Measurements from ENCODE around the gene GRM7.

The GRM7 gene

GRCh38 chr3:7489417-7489816 lies 628.5 kb downstream of the GRM7 start:
- no peak for DNase-seq (ENCODE audit: low spot score)

GRCh38 chr3:7498715-7499114 lies 637.8 kb downstream of the GRM7 start:
- no peak for DNase-seq (ENCODE audit: low spot score)

DNA sequence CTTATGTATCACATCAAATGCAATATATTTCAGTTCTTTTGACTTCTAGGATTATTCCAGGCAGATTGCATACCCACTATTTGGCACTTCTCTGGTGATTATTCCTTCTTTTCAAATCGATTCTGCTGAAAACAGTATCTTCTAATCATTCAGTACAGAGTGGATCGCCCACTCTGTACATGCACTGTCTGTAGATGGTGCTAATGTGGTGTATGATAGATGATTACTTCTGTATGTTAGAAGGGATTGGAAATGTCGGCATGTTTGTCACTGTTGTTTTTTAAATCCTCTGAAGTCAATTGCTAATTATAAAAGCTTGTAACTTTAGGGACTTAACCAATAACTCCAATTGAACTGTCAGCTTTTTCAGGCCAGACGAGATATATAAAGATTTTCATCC lies 642.5 kb downstream of the GRM7 start:
- no peak for DNase-seq (ENCODE audit: low spot score)

DNA sequence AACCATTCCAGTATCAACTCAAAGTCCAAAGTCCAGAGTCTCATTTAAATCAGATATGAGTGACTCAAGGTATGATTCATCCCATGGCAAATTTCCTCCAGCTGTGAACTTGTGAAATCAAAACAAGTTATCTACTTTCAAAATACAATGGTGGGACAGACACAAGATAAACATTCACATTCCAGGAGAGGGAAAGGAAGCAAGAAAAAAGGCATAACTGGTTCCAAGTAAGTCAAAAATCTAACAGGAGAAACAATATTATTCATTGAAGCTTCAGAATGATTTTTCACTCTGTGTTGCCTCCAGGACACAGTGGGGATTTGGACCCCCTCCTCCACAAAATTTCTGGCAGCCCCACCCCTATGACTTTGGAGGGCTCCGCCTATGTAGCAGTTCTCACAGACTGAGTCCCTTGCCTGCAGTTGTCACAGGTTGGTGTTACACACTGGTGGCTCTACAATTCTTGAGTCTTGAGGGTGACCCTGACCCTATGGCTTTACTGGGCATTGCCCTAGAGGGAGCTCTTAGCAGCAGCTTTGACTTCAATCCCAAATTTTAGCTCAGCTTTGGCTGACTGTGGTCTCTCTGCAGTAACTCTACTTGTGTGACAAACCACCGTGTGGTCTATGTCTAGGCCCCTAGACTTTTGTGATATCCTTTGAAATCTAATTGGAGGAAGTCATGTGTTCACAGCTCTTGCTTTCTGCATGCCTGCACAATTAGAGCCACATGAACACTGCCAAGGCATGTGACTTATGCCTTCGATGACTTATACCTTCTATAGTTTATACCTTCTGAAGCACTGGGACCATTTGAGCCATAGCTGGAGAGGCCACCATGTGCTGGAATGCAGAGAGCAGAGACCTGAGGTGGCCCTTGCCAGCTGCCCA lies 644.2 kb downstream of the GRM7 start:
- DNase-seq (ENCODE audit: low spot score), result no peak

GRCh38 chr3:7506606-7507180 lies 645.8 kb downstream of the GRM7 start:
- DNase-seq (ENCODE audit: low spot score), result no peak

- no peak for DNase-seq (ENCODE audit: low spot score)
These were observed 647.9 kb downstream of the GRM7 start for GRCh38 chr3:7508821-7509220.

DNA sequence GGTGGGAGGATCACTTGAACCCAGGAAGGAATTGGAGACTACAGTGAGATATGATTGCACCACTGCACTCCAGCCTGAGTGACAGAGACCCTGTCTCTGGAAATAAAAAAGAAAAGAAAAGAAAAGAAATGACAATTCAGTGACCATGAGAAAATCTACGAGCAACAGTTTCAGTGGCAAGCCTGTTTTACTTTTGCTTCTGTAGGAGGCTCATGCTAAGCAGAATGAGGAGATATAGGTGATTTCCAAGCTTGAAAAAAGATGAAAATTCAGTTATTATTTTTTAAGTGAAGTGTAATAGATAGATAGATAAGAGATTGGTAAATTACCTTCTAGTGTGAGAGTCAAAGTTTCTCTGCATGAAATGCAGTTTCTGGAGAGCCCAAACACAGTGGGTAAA lies 651.1 kb downstream of the GRM7 start:
- DNase-seq (ENCODE audit: low spot score), result no peak

- no peak for DNase-seq (ENCODE audit: low spot score)
These were observed 657.1 kb downstream of the GRM7 start for GRCh38 chr3:7518026-7518425.

DNA sequence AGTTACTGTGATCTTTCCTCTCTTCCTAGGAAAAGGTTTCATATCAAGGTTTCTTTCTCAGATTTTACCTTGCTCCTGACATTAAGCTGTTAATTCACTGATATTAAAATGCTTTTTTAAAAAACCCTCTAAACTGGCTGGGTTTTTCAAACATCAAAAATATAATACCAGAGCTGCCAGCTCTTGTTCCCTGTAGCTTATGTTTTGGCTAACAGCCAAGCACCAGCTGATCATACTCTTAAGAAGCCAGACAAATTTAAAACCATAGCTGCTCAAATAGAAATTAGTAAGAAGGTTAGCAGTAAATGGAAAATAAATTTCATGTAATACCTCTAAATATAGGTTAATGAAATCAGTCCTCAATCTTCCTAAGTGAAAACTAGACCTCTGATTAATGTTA lies 657.5 kb downstream of the GRM7 start:
- DNase-seq (ENCODE audit: low spot score), result no peak

GRCh38 chr3:7520059-7520458 lies 659.1 kb downstream of the GRM7 start:
- DNase-seq (ENCODE audit: low spot score), result no peak

- DNase-seq (ENCODE audit: low spot score), result no peak
These were observed 659.7 kb downstream of the GRM7 start for GRCh38 chr3:7520593-7520992.

DNA sequence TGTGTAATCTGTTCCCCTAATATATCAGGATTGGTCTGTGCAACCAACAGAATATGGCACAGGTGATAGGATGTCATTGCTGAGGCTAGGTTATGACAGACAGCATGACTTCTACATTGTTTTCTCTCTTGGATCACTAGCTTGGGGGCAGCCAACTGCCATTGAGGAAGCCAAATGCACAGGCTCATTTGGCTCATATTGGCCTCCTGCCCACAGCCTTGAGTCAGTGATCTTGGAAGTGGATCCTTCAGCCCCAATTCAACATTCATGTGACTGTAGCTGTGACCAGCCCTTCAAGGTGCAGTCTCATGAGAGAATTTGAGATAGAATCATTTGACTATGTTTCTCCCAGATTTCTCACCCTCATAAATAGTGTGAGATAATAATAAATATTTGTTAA lies 675.6 kb downstream of the GRM7 start:
- DNase-seq (ENCODE audit: low spot score), result no peak

- DNase-seq (ENCODE audit: low spot score), result no peak
These were observed 676.0 kb downstream of the GRM7 start for GRCh38 chr3:7536921-7537320.

DNA sequence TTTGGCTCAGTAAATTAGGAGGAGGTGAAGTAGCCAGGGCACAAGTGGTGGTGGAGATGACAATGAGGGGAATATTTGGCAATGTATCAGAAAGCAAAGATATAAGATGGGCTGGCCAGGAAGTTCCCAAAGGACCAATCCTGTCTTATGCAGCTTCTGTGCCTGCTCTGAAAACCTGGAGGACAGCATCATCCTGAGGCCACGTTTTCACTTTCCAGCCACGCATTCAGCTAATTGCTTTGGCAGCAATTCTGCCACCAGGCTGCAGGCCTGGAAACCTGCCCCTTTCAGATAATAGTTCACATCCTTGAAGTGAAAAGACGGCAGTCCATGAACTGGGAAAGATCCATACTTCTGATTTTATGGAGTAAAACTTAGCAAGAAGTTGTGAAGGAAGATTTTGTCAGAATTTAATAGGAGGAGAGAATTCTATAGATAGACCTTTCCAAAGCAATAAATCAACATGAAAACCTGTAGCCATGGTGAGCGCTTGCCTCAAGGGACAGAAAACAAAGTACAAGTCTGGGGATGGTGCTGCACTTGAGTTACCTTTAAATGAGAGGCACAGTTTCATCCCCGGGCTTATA lies 682.5 kb downstream of the GRM7 start:
- no peak for DNase-seq (ENCODE audit: low spot score)

GRCh38 chr3:7545334-7545733 lies 684.4 kb downstream of the GRM7 start:
- no peak for DNase-seq (ENCODE audit: low spot score)

- DNase-seq (ENCODE audit: low spot score), result peak; percentile 17
These were observed 685.3 kb downstream of the GRM7 start for GRCh38 chr3:7546253-7546652.

DNA sequence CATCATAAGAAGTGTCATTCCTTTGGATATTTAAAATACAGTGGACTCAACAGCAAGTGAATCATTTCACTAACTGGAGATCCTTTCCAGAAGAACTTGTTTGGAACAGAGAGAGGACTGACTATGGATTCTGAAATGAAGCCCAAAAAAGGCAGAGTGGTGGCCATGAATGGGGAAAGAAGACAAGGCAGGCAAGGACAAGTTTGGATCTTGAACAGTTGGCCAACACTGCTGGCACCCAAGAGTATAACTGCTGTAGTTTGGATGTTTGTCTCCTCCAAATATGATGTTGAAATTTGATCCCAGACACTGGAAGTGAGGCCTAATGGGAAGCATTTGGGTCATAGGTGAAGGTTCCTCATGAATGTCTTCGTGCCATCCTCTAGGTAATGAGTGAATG lies 686.9 kb downstream of the GRM7 start:
- DNase-seq (ENCODE audit: low spot score), result no peak

GRCh38 chr3:7562892-7563291 lies 702.0 kb downstream of the GRM7 start:
- DNase-seq (ENCODE audit: low spot score), result no peak

DNA sequence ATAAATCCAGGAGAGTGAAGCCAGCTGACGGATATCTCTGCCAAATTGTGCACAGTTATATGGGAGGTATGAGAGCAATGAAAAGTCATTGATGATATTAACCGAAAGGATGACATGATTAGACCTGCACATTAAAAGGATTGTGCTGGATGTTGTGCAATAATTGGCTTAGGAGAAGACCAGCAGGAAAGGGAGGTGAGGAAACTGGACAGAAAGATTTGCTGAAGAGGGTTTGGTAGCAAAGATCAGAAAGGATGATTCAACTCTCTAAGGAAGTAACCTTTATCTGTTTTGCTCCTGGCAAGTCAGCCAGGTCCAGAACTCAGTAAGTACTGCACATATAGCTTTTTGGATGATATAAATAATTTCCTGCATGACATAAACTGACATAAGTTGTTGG lies 704.7 kb downstream of the GRM7 start:
- no peak for DNase-seq (ENCODE audit: low spot score)

DNA sequence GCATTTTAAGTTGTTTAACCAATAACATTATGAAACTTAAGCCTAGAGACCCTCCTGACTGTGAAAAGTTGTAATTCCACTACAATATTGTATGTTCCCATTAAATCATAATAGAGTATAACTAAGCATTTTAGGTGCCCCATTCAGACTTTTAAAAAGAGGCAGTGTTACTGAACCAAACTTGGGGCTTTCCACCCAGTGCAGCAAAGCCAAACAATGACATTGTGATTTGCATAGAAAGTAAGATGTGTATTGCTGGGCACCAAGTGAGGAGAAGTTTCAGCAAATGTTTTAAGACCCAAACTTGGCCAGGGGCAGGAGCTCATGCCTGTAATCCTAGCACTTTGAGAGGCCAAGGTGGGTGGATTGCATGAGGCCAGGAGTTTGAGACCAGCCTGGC lies 706.2 kb downstream of the GRM7 start:
- DNase-seq (ENCODE audit: low spot score), result no peak

GRCh38 chr3:7568526-7569184 lies 707.7 kb downstream of the GRM7 start:
- no peak for DNase-seq (ENCODE audit: low spot score)

GRCh38 chr3:7573330-7573729 lies 712.4 kb downstream of the GRM7 start:
- DNase-seq (ENCODE audit: low spot score), result no peak
